Esophagus muscularis mucosa (tissue), 4 donors: ENCODE measurements around the gene TTC34.
"Not testable (repeated sequence)": the region's sequence is repeated elsewhere in the genome, so short reads cannot be mapped to it uniquely, and the experiment has no call there.

Experiments
- EP300 ChIP-seq: sonication (generic); formaldehyde crosslinking; IDR thresholded peaks from one replicate; pipeline ENCODE4 v1.6.1; 2017; ENCODE audit warnings: antibody characterized with exemption
- POLR2A ChIP-seq: fragments of 450-650 bp; IDR thresholded peaks from one replicate; pipeline ENCODE4 v1.6.1; 2017; ENCODE audit warnings: antibody characterized with exemption, moderate library complexity, mild to moderate bottlenecking, low read depth
- TF ChIP-seq, protein P1 (sequence below), 3 experiments: fragments of 200-600 bp in 2 of 3; fragments of 450-650 bp in 1 of 3; sonication (generic) in 2 of 3; IDR thresholded peaks; one replicate each; pipeline ENCODE4 v1.5.1; 2017 to 2019; ENCODE audit warnings: antibody characterized with exemption in 3 of 3, mild to moderate bottlenecking in 2 of 3, moderate library complexity in 1 of 3

DNA sequence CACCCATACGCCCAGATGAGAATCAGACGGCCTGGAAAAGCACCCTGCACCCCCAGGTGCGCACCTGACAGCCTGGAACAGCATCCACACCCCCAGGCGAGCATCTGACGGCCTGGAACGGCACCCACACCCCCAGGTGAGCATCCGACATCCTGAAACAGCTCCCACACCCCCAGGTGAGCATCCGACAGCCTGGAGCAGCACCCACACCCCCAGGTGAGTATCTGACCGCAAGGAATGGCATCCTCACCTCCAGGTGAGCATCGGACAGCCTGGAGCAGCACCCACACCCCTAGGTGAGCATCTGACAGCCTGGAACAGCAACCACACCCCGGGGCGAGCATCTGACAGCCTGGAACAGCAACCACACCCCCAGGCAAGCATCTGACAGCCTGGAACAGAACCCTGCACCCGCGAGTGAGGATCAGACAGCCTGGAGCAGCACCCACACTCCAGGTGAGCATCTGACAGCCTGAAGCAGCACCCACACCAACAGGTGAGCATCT lies 147.0 kb downstream of the TTC34 start:
- TF ChIP-seq POLR2A, EP300: not testable (repeated sequence)
- TF ChIP-seq, protein P1, sequence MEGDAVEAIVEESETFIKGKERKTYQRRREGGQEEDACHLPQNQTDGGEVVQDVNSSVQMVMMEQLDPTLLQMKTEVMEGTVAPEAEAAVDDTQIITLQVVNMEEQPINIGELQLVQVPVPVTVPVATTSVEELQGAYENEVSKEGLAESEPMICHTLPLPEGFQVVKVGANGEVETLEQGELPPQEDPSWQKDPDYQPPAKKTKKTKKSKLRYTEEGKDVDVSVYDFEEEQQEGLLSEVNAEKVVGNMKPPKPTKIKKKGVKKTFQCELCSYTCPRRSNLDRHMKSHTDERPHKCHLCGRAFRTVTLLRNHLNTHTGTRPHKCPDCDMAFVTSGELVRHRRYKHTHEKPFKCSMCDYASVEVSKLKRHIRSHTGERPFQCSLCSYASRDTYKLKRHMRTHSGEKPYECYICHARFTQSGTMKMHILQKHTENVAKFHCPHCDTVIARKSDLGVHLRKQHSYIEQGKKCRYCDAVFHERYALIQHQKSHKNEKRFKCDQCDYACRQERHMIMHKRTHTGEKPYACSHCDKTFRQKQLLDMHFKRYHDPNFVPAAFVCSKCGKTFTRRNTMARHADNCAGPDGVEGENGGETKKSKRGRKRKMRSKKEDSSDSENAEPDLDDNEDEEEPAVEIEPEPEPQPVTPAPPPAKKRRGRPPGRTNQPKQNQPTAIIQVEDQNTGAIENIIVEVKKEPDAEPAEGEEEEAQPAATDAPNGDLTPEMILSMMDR (IDR thresholded peaks at IDR 0.05) = not testable (repeated sequence)
